HT1080 (cell line): ENCODE measurements around the gene MKKS. TPM values are rescaled to one million over a fixed set of nuclear protein-coding genes. Genes with fewer than 3 reads are reported as not detected.

Source experiments
- DNase-seq: peaks from one replicate; pipeline ENCODE4 v3.0.0-alpha.2; 2015; ENCODE audit warnings: low read depth
- polyA plus RNA-seq, 2 experiments: library from polyadenylated mRNA; depleted of rRNA; stranded (reverse); fragments of >200 nt; gene quantifications; 2 replicates each; pipeline ENCODE4 v1.2.3, GENCODE V29; 2015
- total RNA-seq: library from RNA; depleted of rRNA; stranded (reverse); fragments of >200 nt; shearing (Covaris generic); gene quantifications from 2 replicates; pipeline ENCODE4 v1.2.3, GENCODE V29; 2014; rRNA removed

MKKS gene
- total RNA-seq = 8.6 and 14.8 TPM in 2 replicates
- 15.0 and 16.8 TPM in 2 replicates for polyA plus RNA-seq (2015; cell fraction: cytosol; rRNA removed)
- polyA plus RNA-seq (2015; cell fraction: nucleus; rRNA removed) = 10.8 and 13.5 TPM in 2 replicates

- DNase-seq = peak; percentile 87
Measured at GRCh38 chr20:10433623-10434466, at the start of gene MKKS. TSS of gene MKKS (minus strand) at chr20:10434222. CDS start at chr20:10413514, 20,708 bp downstream.

- DNase-seq = no peak
Measured at GRCh38 chr20:10483691-10484090, 49.7 kb upstream of the MKKS start.

GRCh38 chr20:10481676-10482075 lies 47.7 kb upstream of the MKKS start:
- no peak for DNase-seq

GRCh38 chr20:10478930-10479329 lies 44.9 kb upstream of the MKKS start:
- no peak for DNase-seq

- no peak for DNase-seq
Measured at GRCh38 chr20:10478205-10478604, 44.2 kb upstream of the MKKS start.

GRCh38 chr20:10476319-10476724 lies 42.3 kb upstream of the MKKS start:
- DNase-seq = no peak

GRCh38 chr20:10475225-10475624 lies 41.2 kb upstream of the MKKS start:
- no peak for DNase-seq

- DNase-seq = no peak
Measured at GRCh38 chr20:10474606-10475184, 40.7 kb upstream of the MKKS start.

GRCh38 chr20:10472871-10473270 lies 38.8 kb upstream of the MKKS start:
- DNase-seq = no peak

- DNase-seq = no peak
Measured at GRCh38 chr20:10470276-10470675, 36.3 kb upstream of the MKKS start.

- DNase-seq = peak; percentile 59
Measured at GRCh38 chr20:10469599-10469998, 35.6 kb upstream of the MKKS start.

- no peak for DNase-seq
Measured at GRCh38 chr20:10469056-10469455, 35.0 kb upstream of the MKKS start.

GRCh38 chr20:10468340-10468845 lies 34.4 kb upstream of the MKKS start:
- peak; percentile 52 for DNase-seq

GRCh38 chr20:10467681-10468339 lies 33.8 kb upstream of the MKKS start:
- DNase-seq = no peak

- DNase-seq = no peak
Measured at GRCh38 chr20:10466855-10467254, 32.8 kb upstream of the MKKS start.

GRCh38 chr20:10466325-10466724 lies 32.3 kb upstream of the MKKS start:
- DNase-seq = no peak

GRCh38 chr20:10465135-10465534 lies 31.1 kb upstream of the MKKS start:
- no peak for DNase-seq

- peak; percentile 30 for DNase-seq
Measured at GRCh38 chr20:10463622-10464021, 29.6 kb upstream of the MKKS start.

- DNase-seq = peak; percentile 42
Measured at GRCh38 chr20:10462516-10462915, 28.5 kb upstream of the MKKS start.

GRCh38 chr20:10461495-10461894 lies 27.5 kb upstream of the MKKS start:
- DNase-seq = no peak

GRCh38 chr20:10454151-10454750 lies 20.2 kb upstream of the MKKS start:
- DNase-seq = no peak
